Gastrocnemius medialis (tissue), 4 donors: ENCODE measurements around the gene SLC5A10.

Source experiments
- POLR2A ChIP-seq, 2 donors: fragments of 450-650 bp; IDR thresholded peaks; one replicate each; pipeline ENCODE4 v1.6.1; 2017; ENCODE audit warnings: antibody characterized with exemption in 2 of 2, mild to moderate bottlenecking in 2 of 2, moderate library complexity in 2 of 2
- TF ChIP-seq, protein P1 (sequence below), 5 experiments: fragments of 450-650 bp in 3 of 5; fragments of 200-600 bp in 2 of 5; sonication (generic) in 2 of 5; IDR thresholded peaks in 4 of 5; conservative IDR thresholded peaks in 1 of 5; 1 replicate in 4 of 5; 2 replicates in 1 of 5; pipeline ENCODE4 v1.5.1; 2016 to 2019; ENCODE audit warnings: antibody characterized with exemption in 5 of 5, mild to moderate bottlenecking in 3 of 5, moderate library complexity in 3 of 5

DNA sequence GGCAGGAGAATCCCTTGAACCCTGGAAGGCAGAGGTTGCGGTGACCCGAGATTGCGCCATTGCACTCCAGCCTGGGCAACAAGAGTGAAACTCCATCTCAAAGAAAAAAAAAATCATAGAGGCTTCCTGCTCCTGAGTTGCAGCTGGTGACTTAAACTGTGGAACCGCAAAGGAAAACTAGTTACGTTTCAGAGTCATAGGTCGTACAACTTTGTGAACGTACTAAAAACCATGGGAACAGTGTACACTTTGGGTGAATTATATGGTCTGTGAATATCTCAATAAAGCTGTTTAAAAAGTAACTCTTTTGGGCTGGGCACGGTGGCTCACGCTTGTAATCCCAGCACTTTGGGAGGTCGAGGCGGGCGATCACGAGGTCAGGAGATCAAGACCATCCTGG, 23.6 kb downstream of the SLC5A10 start:
- TF ChIP-seq, protein P1, sequence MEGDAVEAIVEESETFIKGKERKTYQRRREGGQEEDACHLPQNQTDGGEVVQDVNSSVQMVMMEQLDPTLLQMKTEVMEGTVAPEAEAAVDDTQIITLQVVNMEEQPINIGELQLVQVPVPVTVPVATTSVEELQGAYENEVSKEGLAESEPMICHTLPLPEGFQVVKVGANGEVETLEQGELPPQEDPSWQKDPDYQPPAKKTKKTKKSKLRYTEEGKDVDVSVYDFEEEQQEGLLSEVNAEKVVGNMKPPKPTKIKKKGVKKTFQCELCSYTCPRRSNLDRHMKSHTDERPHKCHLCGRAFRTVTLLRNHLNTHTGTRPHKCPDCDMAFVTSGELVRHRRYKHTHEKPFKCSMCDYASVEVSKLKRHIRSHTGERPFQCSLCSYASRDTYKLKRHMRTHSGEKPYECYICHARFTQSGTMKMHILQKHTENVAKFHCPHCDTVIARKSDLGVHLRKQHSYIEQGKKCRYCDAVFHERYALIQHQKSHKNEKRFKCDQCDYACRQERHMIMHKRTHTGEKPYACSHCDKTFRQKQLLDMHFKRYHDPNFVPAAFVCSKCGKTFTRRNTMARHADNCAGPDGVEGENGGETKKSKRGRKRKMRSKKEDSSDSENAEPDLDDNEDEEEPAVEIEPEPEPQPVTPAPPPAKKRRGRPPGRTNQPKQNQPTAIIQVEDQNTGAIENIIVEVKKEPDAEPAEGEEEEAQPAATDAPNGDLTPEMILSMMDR (IDR thresholded peaks at IDR 0.05 in 4 of 5, conservative IDR thresholded peaks at IDR 0.05 in 1 of 5): no peak
- no peak for TF ChIP-seq POLR2A (IDR thresholded peaks at IDR 0.05)
